Chondrocyte (in vitro differentiated cells): ENCODE data around the gene TES. TPM values are rescaled to one million over a fixed set of nuclear protein-coding genes. Genes with fewer than 3 reads are reported as not detected.
A peak's percentile ranks its signal among the peaks of the same experiment; 100 is the strongest.
"Not testable (repeated sequence)": the region's sequence is repeated elsewhere in the genome, so short reads cannot be mapped to it uniquely, and the experiment has no call there.

Experiments used
- DNase-seq: peaks from one replicate; pipeline ENCODE4 v3.0.0; 2021; ENCODE audit warnings: mixed read lengths, low spot score
- H3K27ac Mint-ChIP-seq: one replicate; pipeline ENCODE4 v1.8.0; 2021; ENCODE audit warnings: mild to moderate bottlenecking, moderate library complexity, mixed read lengths; ENCODE audit not compliant: unreplicated experiment
- H3K27me3 Mint-ChIP-seq: 2 replicates; pipeline ENCODE4 v1.8.0; 2021; ENCODE audit warnings: low read depth, mixed read lengths
- H3K36me3 Mint-ChIP-seq: 2 replicates; pipeline ENCODE4 v1.8.0; 2021; ENCODE audit warnings: low read depth, mixed read lengths
- H3K4me1 Mint-ChIP-seq: 2 replicates; pipeline ENCODE4 v1.8.0; 2021; ENCODE audit warnings: low read depth, mild to moderate bottlenecking, mixed read lengths
- H3K4me3 Mint-ChIP-seq: one replicate; pipeline ENCODE4 v1.8.0; 2021; ENCODE audit warnings: mild to moderate bottlenecking, moderate library complexity, mixed read lengths; ENCODE audit not compliant: unreplicated experiment
- H3K9me3 Mint-ChIP-seq: 2 replicates; pipeline ENCODE4 v1.8.0; 2021; ENCODE audit warnings: low read depth, mixed read lengths
- total RNA-seq: library from RNA; stranded (reverse); gene quantifications from 3 replicates; pipeline ENCODE4 v1.2.1, GENCODE V29; 2021
- TF ChIP-seq, protein P1 (sequence below): fragments of 200-600 bp; sonication (generic); IDR thresholded peaks from 2 replicates; pipeline ENCODE4 v1.5.0; 2021; ENCODE audit warnings: antibody characterized with exemption, mild to moderate bottlenecking, moderate library complexity

The TES gene
- total RNA-seq, 1 donor from 2014 or later = 261 TPM

- Mint-ChIP-seq H3K9me3 (no peaks in the 10 kb centered on the region), H3K4me3 (no peak overlapping the region), H3K27ac (peak overlapping the region; percentile 85), H3K4me1 (peaks cover 72% of the 10 kb centered on the region), H3K36me3 (peaks cover 16% of the 10 kb centered on the region), H3K27me3 (no peaks in the 10 kb centered on the region)
- TF ChIP-seq, protein P1, sequence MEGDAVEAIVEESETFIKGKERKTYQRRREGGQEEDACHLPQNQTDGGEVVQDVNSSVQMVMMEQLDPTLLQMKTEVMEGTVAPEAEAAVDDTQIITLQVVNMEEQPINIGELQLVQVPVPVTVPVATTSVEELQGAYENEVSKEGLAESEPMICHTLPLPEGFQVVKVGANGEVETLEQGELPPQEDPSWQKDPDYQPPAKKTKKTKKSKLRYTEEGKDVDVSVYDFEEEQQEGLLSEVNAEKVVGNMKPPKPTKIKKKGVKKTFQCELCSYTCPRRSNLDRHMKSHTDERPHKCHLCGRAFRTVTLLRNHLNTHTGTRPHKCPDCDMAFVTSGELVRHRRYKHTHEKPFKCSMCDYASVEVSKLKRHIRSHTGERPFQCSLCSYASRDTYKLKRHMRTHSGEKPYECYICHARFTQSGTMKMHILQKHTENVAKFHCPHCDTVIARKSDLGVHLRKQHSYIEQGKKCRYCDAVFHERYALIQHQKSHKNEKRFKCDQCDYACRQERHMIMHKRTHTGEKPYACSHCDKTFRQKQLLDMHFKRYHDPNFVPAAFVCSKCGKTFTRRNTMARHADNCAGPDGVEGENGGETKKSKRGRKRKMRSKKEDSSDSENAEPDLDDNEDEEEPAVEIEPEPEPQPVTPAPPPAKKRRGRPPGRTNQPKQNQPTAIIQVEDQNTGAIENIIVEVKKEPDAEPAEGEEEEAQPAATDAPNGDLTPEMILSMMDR = no peak
- no peak for DNase-seq
These were observed 29.1 kb downstream of the TES start for GRCh38 chr7:116239434-116239833.

- Mint-ChIP-seq H3K36me3 (peaks cover 23% of the 10 kb centered on the region), H3K9me3 (peaks cover under 1% of the 10 kb centered on the region), H3K27ac (peak overlapping the region; percentile 85), H3K4me1 (peaks cover 68% of the 10 kb centered on the region), H3K4me3 (no peak overlapping the region), H3K27me3 (no peaks in the 10 kb centered on the region)
- DNase-seq = no peak
- TF ChIP-seq, protein P1 = no peak
These were observed 29.8 kb downstream of the TES start for GRCh38 chr7:116240024-116240668.

- Mint-ChIP-seq H3K36me3 (peaks cover 31% of the 10 kb centered on the region), H3K27me3 (no peaks in the 10 kb centered on the region), H3K27ac (peak overlapping the region; percentile 65), H3K4me1 (peaks cover 67% of the 10 kb centered on the region), H3K4me3 (no peak overlapping the region), H3K9me3 (peaks cover 5% of the 10 kb centered on the region)
- TF ChIP-seq, protein P1 = no peak
- no peak for DNase-seq
These were observed 31.0 kb downstream of the TES start for GRCh38 chr7:116241291-116241690.

DNA sequence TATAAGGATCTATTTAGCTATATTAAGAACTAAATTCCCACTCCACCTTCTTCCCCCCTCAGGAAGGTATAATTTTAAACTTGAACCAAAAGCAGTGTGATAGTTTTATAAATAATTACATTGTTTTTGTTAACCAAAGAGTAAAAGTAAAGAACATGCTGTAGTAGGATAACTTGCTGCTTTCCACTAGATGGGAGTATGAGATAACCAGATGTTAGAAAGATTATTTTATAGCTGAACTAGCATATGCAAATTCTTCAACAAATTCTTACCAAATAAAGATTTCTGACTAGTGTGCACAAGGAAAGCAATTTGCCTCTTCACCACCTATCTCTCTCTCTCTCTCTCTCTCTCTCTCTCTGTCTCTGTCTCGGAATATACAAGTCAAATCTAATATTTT, 31.8 kb downstream of the TES start:
- Mint-ChIP-seq H3K27me3 (no peaks in the 10 kb centered on the region), H3K36me3 (peaks cover 38% of the 10 kb centered on the region), H3K27ac (no peak overlapping the region), H3K4me1 (peaks cover 62% of the 10 kb centered on the region), H3K4me3 (no peak overlapping the region), H3K9me3 (peaks cover 5% of the 10 kb centered on the region)
- TF ChIP-seq, protein P1 = peak; percentile 72
- DNase-seq = no peak

DNA sequence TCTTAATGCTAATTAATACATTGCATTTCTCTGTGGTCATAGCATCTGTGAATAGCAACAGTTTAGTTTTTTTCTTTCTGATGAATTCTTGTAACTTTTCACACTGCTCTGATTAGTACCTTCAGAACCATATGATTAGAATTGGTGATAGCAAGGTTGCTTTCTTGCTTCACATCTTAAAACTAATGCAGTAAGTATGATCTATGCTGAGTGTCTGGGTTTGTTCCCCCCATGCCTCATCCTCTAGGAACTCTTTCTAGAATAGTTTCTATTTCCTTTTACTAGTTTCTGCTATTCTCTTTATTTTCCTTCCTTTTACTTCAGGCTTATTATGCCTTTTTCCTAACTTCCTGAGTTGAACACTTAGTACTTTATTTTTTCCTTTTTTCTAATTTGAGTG, 32.4 kb downstream of the TES start:
- Mint-ChIP-seq H3K27me3 (no peaks in the 10 kb centered on the region), H3K9me3 (peaks cover 5% of the 10 kb centered on the region), H3K36me3 (peaks cover 37% of the 10 kb centered on the region), H3K4me1 (peaks cover 56% of the 10 kb centered on the region), H3K4me3 (no peak overlapping the region), H3K27ac (peak overlapping the region; percentile 83)
- no peak for DNase-seq
- TF ChIP-seq, protein P1 = no peak

- Mint-ChIP-seq H3K36me3 (peaks cover 40% of the 10 kb centered on the region), H3K4me1 (peaks cover 52% of the 10 kb centered on the region)
- H3K27me3 Mint-ChIP-seq, H3K4me3 Mint-ChIP-seq, DNase-seq, H3K27ac Mint-ChIP-seq, H3K9me3 Mint-ChIP-seq: not testable (repeated sequence)
These were observed 34.5 kb downstream of the TES start for GRCh38 chr7:116244803-116245202.
